HG02938 (cell line): ENCODE data around the gene ACO2.
"Not testable (repeated sequence)": the region's sequence is repeated elsewhere in the genome, so short reads cannot be mapped to it uniquely, and the experiment has no call there.

ENCODE experiments used
- ATAC-seq: cut with Tn5 transposase; IDR thresholded peaks from one replicate; pipeline ENCODE4 v1.9.1; 2021; ENCODE audit warnings: mild to moderate bottlenecking, moderate library complexity; ENCODE audit not compliant: unreplicated experiment

The ACO2 gene

DNA sequence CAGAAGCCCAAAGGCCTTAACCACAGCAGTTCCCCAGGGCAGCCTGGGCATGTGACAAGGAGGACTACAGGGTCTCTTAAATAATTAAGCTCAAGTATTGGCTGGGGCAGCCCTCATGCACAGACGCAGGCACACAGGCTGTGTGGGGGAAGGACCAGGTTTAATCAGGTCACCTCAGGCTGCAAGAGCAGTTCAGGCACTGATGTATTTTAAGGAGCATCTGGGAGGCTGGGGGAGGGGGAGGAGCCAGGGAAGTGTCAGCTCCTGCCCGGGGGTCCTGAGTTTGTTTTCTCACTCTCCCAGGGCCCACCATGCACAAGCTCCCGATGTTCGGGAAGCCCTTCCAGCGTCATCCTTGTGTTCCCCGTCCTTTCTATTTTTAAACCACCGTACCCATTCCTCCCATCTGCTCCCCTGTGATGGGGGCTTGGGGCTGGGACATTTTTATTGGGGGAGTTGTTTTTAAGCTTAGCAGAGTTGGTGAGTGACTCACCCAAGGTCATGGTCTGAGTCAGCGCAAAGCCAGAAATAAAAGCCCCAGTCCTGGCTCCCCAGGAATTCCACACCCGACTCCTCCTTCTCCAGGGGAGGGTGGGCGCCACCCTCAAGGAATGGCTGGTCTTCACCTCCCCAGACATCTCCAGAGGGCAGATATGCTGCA, 94.3 kb downstream of the ACO2 start:
- no peak for ATAC-seq

DNA sequence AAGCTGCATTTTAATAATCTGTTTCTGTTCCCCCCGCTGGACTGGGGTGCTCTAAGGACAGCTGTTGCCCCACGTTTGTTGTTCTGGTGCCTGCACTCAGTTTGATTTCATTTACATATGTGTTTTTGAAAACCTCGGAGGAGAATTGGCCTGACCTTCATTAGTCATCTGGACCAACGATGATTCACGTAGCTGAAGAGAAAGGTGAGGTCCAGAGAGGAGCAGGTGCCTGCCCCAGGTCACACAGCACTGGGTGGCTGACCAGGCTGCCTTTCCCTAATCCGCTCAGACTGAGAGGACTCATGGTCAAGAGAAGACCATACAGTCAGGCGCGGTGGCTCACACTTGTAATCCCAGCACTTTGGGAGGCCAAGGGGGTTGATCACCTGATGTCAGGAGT, 95.6 kb downstream of the ACO2 start:
- ATAC-seq: no peak

DNA sequence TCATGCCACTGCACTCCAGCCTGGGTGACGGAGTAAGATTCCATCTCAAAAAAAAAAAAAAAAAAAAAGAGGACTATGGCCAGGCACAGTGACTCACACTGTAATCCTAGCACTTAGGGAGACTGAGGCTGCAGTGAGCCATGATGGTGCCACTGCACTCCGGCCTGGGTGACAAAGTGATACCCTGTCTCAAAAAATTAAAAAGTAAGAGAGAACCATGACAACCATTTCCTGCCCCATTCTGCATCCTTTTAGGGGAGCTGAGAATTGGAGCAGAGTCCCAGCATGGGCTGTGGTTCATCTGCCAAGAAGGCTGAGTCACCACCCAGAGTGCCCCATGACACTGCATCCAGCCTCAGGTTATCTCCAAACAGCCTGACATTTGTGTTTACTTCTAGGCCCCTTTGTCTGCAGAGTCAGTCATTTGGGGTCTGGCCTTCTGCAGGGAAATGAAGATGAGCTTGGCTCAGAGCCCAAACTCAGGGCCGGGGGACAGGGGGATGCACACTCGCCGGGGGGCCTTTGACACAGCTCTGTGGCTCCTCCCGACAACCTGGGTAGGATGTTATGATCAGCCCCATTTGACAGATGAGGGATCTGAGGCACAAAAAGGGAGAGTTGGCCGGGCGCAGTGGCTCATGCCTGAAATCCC, 96.6 kb downstream of the ACO2 start:
- ATAC-seq: no peak

DNA sequence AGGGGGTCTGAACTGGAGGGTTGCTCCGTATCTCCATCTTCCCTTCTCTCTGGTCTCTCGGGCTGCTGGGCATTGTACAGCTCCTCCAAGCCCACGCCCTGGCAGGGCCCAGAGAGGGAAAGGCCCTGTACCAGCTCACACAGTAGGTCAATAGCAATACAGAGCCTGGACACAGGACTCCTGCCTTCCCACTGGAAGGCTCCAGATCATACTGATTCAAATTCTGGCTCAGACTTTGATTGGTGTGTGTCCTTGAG, 98.5 kb downstream of the ACO2 start:
- ATAC-seq: no peak

DNA sequence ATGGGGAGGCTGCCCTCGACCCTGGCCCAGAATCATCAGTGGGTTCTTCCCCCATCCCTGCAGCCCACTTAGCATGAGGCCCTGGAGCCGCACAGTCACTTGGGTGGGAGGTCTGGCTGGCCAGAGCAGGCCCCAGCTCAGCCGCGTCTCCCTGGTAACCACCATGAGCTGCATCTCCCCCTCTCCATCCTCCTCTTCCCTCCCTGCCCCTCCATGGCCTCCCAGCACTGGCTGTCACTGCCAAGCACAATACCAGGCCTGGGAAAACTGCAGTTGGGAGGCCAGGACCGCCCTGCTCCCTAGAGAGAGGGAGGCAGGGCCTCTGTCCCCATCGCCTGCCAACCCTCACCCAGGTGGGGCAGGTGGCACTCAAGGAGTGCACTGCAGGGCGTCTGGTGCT, 99.9 kb downstream of the ACO2 start:
- no peak for ATAC-seq

DNA sequence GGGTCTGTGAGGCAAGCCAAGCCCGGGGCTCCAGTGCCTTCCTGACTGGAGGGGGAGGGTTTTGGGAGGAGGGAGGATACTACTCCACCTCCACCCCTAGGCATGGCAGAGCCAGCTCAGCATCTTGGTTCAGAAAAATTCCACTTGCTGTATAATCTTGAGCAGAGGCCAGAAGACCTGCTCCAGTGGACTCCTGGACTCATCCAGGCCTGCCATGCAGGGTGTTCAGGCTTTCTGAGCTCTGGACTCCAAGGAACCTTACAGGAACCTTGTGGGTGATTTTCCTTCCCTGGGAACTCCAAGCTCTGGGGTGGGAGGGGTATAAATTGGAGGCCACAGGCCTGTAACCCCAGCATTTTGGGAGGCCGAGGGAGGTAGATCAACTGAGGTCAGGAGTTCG, 101.3 kb downstream of the ACO2 start:
- ATAC-seq: no peak

DNA sequence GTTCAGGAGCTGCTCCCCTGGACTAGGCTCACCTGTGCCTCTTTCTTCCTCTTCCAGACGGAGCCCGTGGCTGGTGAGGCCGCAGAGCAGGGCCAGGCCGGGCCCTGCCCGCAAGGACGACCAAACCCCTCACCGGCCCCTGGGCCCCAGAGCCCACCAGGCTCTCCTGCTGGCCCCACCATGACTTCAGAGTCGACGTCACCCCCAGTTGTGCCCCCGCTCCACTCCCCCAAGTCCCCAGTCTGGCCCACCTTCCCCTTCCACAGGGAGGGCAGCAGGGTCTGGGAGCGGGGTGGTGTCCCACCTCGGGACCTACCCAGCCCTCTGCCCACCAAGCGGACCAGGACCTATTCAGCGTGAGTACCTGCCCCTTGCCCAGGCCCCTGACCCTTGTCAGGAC, 102.9 kb downstream of the ACO2 start:
- ATAC-seq: no peak

DNA sequence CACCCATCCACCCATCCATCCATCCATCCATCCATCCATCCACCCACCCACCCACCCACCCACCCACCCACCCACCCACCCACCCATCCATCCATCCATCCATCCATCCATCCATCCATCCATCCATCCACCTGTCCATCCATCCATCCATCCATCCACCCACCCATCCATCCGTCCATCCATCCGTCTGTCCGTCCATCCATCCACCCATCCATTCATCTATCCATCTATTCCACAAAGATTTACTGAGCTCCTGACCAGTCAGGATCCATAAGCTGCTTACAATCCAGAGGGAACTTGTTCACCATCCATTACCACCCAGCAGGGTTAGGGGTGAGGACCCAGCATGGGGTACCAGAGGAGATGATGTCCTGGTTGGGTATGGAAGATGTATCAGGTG, 103.4 kb downstream of the ACO2 start:
- ATAC-seq: not testable (repeated sequence)

DNA sequence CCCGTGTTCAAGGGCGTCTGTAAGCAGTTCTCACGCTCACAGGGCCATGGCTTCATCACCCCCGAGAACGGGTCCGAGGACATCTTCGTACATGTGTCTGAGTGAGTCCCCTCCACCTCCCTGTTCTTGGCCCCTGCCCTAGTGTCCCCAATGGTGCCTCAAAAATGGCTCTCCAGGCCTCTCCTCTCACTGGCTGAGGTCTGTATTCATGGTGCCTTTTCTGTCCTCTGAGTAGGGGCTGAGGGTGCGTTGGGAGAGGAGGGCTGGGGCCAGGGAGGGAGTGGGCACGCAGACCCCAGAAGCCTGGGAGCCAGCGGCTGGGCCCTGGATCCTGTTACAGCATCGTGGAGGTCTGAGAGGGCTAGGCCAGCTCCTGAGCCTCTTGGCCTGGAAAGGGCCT, 104.8 kb downstream of the ACO2 start:
- no peak for ATAC-seq

DNA sequence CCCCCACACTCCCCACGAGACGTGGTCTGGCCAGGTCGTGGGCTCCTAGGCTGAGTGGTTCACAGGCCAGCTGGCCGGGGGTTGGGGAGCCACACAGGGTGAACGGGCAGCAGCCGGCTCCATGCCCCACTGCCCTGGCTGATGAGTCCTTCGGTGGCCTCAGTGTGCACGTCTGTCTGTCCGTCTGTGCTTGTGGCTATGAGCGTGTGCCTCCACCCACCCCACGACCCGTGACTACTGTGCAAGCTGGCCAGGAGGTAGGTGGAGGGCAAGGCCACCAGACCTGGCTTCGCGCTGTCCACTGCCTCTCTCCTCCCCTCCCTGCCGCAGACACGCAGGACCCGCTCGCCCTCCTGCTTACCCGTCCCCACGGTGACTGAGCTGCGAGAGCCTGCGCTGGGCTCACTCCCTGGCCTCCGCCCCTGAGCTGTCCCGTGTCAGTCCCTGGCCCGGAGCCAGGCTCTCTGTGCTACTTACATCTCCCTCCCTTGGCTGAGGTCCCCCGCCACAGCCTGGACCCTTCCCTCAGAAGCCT, 106.0 kb downstream of the ACO2 start:
- no peak for ATAC-seq

DNA sequence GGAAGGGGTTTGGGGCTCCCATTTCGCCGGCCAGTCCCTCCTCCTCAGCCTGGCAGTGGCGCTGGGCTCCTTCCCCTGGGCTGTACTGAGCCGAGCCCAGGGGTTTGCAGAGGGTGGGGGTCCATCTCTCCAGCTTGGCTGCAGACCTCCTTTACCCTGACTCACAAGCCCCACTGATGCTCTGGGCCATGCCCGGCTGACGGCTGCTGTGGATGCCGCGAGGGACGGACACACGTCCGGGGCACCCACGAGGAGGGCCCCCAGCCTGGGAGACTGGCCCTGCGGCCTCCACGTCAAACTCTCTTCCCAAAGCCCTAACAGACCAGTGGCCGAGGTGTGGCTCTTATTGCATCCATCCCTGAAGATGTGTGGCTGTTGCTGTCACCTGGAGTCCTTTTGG, 106.6 kb downstream of the ACO2 start:
- ATAC-seq: no peak

DNA sequence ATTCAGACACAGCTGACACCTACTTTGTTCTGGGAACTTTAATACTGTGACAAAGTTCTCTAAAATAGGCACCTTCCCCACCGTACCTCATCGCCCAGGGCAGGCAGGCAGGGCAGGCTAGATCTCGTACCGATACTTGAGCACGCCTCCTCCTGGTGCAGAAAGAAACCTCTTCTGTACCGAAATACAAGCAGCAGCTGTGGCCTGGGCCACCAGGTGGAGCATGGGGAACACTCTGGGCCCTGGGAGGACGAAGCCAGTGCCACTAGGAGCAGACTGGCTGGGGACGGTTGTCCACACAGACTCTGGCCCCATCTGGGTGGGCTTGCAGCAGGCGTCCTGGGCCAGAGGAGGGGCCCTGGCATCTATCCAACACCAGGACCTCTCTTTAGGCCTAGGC, 108.0 kb downstream of the ACO2 start:
- ATAC-seq: no peak

DNA sequence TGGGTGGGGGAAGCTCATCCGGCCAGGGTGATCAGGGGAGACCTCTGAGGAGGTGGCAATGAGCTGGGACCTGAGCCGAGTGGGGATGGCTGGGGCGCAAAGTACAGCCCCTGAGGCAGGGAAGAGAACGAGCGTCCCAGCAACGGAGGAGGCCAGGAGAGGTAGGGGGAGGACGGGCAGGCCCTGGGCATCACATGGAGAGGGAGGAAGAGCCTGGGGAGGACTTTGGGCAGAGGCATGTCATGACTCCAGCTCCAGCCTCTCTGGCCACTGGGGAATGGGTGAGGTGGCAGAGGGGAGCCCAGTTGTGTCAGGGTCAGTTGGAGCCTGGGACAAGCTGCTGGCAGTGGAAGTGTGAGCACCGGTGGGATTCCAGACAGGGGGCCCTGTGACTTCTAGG, 109.2 kb downstream of the ACO2 start:
- ATAC-seq: no peak
